Measurements from ENCODE around the gene MB21D2. TPM values are rescaled to one million over a fixed set of nuclear protein-coding genes. Genes with fewer than 3 reads are reported as not detected.

MB21D2 gene
- polyA plus RNA-seq, 2 donors: 0.61 to 1.6 TPM

- H3K27me3 ChIP-seq (ENCODE audit: control insufficient read depth in 1 of 2, insufficient read depth in 2 of 2, low read length in 2 of 2): no peaks in the 10 kb centered on the region
- H3K9me3 ChIP-seq (ENCODE audit: control insufficient read depth in 2 of 2, insufficient read depth in 1 of 2, low read depth in 1 of 2, low read length in 1 of 2): no peaks in the 10 kb centered on the region
- 70 to 79% methylated on average over 7 of the region's 7 CpGs for WGBS, 2 donors
Measured at GRCh38 chr3:192758654-192759053, 159.0 kb downstream of the MB21D2 start.

GRCh38 chr3:192751148-192751547 is 166.5 kb downstream of the MB21D2 start:
- Histone ChIP-seq H3K9me3 (ENCODE audit: control insufficient read depth in 2 of 2, insufficient read depth in 1 of 2, low read depth in 1 of 2, low read length in 1 of 2) (no peaks in the 10 kb centered on the region), H3K27me3 (ENCODE audit: control insufficient read depth in 1 of 2, insufficient read depth in 2 of 2, low read length in 2 of 2) (no peaks in the 10 kb centered on the region), H3K4me1 (ENCODE audit: control insufficient read depth in 2 of 2, insufficient read depth in 2 of 2, low read length in 1 of 2) (no peaks in the 10 kb centered on the region), H3K27ac (ENCODE audit: low read depth in 2 of 2, low read length in 1 of 2) (no peak overlapping the region), H3K4me3 (ENCODE audit: low read depth in 1 of 2, low read length in 2 of 2) (no peak overlapping the region), H3K36me3 (ENCODE audit: control insufficient read depth in 2 of 2, insufficient read depth in 2 of 2, low read length in 1 of 2) (no peaks in the 10 kb centered on the region)
- WGBS, 2 donors: 28 to 55% methylated on average over 2 of the region's 2 CpGs

More at GRCh38 chr3:192758654-192759053, 159.0 kb downstream of the MB21D2 start:
- no peaks in the 10 kb centered on the region for H3K4me1 ChIP-seq (ENCODE audit: control insufficient read depth in 2 of 2, insufficient read depth in 2 of 2, low read length in 1 of 2)
- no peak overlapping the region for H3K27ac ChIP-seq (ENCODE audit: low read depth in 2 of 2, low read length in 1 of 2)
- no peak overlapping the region for H3K4me3 ChIP-seq (ENCODE audit: low read depth in 1 of 2, low read length in 2 of 2)
- H3K36me3 ChIP-seq (ENCODE audit: control insufficient read depth in 2 of 2, insufficient read depth in 2 of 2, low read length in 1 of 2): no peaks in the 10 kb centered on the region

- Histone ChIP-seq H3K27ac (ENCODE audit: low read depth in 2 of 2, low read length in 1 of 2) (no peak overlapping the region), H3K4me1 (ENCODE audit: control insufficient read depth in 2 of 2, insufficient read depth in 2 of 2, low read length in 1 of 2) (no peaks in the 10 kb centered on the region), H3K4me3 (ENCODE audit: low read depth in 1 of 2, low read length in 2 of 2) (no peak overlapping the region), H3K9me3 (ENCODE audit: control insufficient read depth in 2 of 2, insufficient read depth in 1 of 2, low read depth in 1 of 2, low read length in 1 of 2) (no peaks in the 10 kb centered on the region), H3K36me3 (ENCODE audit: control insufficient read depth in 2 of 2, insufficient read depth in 2 of 2, low read length in 1 of 2) (no peaks in the 10 kb centered on the region), H3K27me3 (ENCODE audit: control insufficient read depth in 1 of 2, insufficient read depth in 2 of 2, low read length in 2 of 2) (no peaks in the 10 kb centered on the region)
- WGBS, 2 donors: 39 to 63% methylated on average over 5 of the region's 5 CpGs
Measured at GRCh38 chr3:192750201-192750600, 167.5 kb downstream of the MB21D2 start.

- H3K4me3 ChIP-seq (ENCODE audit: low read depth in 1 of 2, low read length in 2 of 2): no peak overlapping the region
- no peaks in the 10 kb centered on the region for H3K4me1 ChIP-seq (ENCODE audit: control insufficient read depth in 2 of 2, insufficient read depth in 2 of 2, low read length in 1 of 2)
- no peaks in the 10 kb centered on the region for H3K9me3 ChIP-seq (ENCODE audit: control insufficient read depth in 2 of 2, insufficient read depth in 1 of 2, low read depth in 1 of 2, low read length in 1 of 2)
- H3K27ac ChIP-seq (ENCODE audit: low read depth in 2 of 2, low read length in 1 of 2): no peak overlapping the region
- H3K27me3 ChIP-seq (ENCODE audit: control insufficient read depth in 1 of 2, insufficient read depth in 2 of 2, low read length in 2 of 2): no peaks in the 10 kb centered on the region
- no peaks in the 10 kb centered on the region for H3K36me3 ChIP-seq (ENCODE audit: control insufficient read depth in 2 of 2, insufficient read depth in 2 of 2, low read length in 1 of 2)
- WGBS, 2 donors: 39 to 53% methylated on average over 3 of the region's 3 CpGs
Measured at GRCh38 chr3:192747746-192748145, 169.9 kb downstream of the MB21D2 start.

GRCh38 chr3:192747145-192747544 is 170.5 kb downstream of the MB21D2 start:
- no peak overlapping the region for H3K4me3 ChIP-seq (ENCODE audit: low read depth in 1 of 2, low read length in 2 of 2)
- no peaks in the 10 kb centered on the region for H3K9me3 ChIP-seq (ENCODE audit: control insufficient read depth in 2 of 2, insufficient read depth in 1 of 2, low read depth in 1 of 2, low read length in 1 of 2)
- WGBS, 2 donors: 61 to 63% methylated on average over 1 of the region's 1 CpG
- H3K27ac ChIP-seq (ENCODE audit: low read depth in 2 of 2, low read length in 1 of 2): no peak overlapping the region
- H3K27me3 ChIP-seq (ENCODE audit: control insufficient read depth in 1 of 2, insufficient read depth in 2 of 2, low read length in 2 of 2): no peaks in the 10 kb centered on the region
- no peaks in the 10 kb centered on the region for H3K36me3 ChIP-seq (ENCODE audit: control insufficient read depth in 2 of 2, insufficient read depth in 2 of 2, low read length in 1 of 2)
- H3K4me1 ChIP-seq (ENCODE audit: control insufficient read depth in 2 of 2, insufficient read depth in 2 of 2, low read length in 1 of 2): no peaks in the 10 kb centered on the region

Other genes with a start within 250 kb of the MB21D2 start
- gene FGF12, start 190.3 kb downstream of the MB21D2 start, polyA plus RNA-seq: 1 to 10 TPM; 1.2 to 1.5 TPM